ENCODE measurements around the gene PODXL2.
A peak's percentile ranks its signal among the peaks of the same experiment; 100 is the strongest.

PODXL2 gene, protein sequence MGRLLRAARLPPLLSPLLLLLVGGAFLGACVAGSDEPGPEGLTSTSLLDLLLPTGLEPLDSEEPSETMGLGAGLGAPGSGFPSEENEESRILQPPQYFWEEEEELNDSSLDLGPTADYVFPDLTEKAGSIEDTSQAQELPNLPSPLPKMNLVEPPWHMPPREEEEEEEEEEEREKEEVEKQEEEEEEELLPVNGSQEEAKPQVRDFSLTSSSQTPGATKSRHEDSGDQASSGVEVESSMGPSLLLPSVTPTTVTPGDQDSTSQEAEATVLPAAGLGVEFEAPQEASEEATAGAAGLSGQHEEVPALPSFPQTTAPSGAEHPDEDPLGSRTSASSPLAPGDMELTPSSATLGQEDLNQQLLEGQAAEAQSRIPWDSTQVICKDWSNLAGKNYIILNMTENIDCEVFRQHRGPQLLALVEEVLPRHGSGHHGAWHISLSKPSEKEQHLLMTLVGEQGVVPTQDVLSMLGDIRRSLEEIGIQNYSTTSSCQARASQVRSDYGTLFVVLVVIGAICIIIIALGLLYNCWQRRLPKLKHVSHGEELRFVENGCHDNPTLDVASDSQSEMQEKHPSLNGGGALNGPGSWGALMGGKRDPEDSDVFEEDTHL

DNA sequence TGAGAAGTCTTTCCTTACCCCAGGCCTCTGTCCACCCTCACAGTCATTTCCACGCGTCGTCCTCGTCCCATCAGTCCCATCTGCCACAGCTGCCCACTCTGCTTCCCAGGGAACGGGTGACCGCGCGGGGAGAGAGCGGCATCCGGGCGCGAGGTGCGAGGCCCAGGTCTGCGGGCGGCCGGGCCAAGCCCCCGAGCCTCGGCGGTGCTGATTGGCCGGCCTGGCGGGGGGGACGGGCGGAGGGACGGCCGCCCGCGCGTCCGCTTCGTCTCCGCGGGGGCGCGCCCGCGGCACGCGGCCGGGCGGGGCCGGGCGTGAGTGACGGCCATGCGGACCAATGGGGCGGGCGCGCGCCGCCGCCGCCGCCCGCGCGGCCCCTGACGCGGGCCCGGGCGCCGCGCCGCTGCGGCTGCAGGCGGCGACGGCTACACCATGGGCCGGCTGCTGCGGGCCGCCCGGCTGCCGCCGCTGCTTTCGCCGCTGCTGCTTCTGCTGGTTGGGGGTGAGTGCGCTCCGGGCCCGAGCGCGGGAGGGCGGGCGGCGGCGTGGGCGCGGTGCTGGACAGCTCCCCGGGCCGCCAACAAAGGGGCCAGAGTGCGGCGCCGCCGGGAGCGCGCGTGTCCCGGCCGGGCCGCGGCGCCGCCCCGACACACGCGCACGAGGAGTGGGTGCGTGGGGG, at the start of gene PODXL2:
Gene PODXL2, plus strand, starts transcription at position 398 of the 679 bp plus-strand sequence. Its CDS starts 35 bp downstream, at position 433.
- TF ChIP-seq JUND (IDR thresholded peaks at IDR 0.05; ENCODE audit: low read depth), result no peak

GRCh38 chr3:127580327-127581060, 48.5 kb upstream of the PODXL2 start:
- no peak for TF ChIP-seq JUND (IDR thresholded peaks at IDR 0.05; ENCODE audit: low read depth)
- in situ Hi-C loops (cut with HindIII; ENCODE audit: low pct_unique_long_range_greater_than_20kb, low sequenced_read_pairs), result no loop called here

More for the DNA sequence above, at the start of gene PODXL2:
- peak; percentile 84 for DNase-seq (ENCODE audit: low read depth in 1 of 2, low spot score in 1 of 2)
- in situ Hi-C loops (cut with HindIII; ENCODE audit: low pct_unique_long_range_greater_than_20kb, low sequenced_read_pairs), result no loop called here

GRCh38 chr3:127584734-127585133, 44.3 kb upstream of the PODXL2 start:
- no peak for DNase-seq (ENCODE audit: low read depth in 1 of 2, low spot score in 1 of 2)
- TF ChIP-seq JUND (IDR thresholded peaks at IDR 0.05; ENCODE audit: low read depth), result no peak
- in situ Hi-C loops (cut with HindIII; ENCODE audit: low pct_unique_long_range_greater_than_20kb, low sequenced_read_pairs), result no loop called here

More at GRCh38 chr3:127580327-127581060, 48.5 kb upstream of the PODXL2 start:
- no peak for DNase-seq (ENCODE audit: low read depth in 1 of 2, low spot score in 1 of 2)

DNA sequence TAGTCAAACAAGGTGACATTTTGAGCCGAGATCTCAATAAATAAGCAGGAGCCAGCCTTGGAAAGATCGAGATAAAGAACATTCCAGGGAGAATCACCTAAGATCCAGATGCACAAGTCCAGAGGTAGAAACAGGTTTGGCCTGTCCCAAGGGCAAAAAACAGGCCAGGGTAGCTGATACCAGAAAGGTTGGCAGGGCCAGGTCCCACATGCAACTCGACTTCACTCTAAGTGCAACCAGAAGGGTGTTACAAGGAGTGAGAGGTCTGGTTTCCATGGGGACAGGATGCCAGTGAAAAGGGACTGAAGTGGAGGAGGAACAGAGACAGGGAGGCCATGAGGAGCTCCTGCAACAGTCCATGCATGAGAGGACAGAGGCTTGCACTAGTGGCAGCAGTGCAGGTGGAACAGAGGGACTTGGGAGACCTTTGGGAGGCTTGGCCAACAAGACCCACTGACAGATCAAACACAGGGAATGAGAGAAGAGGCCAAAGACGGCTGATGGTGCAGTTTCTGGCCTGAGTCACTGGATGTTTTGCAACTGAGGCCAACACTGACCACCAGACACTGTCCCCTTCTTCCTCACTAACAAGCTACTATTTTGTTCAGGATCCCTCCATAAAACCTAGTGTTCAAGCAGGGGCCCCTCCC, 43.7 kb upstream of the PODXL2 start:
- DNase-seq (ENCODE audit: low read depth in 1 of 2, low spot score in 1 of 2), result no peak
- no peak for TF ChIP-seq JUND (IDR thresholded peaks at IDR 0.05; ENCODE audit: low read depth)
- in situ Hi-C loops (cut with HindIII; ENCODE audit: low pct_unique_long_range_greater_than_20kb, low sequenced_read_pairs), result no loop called here

DNA sequence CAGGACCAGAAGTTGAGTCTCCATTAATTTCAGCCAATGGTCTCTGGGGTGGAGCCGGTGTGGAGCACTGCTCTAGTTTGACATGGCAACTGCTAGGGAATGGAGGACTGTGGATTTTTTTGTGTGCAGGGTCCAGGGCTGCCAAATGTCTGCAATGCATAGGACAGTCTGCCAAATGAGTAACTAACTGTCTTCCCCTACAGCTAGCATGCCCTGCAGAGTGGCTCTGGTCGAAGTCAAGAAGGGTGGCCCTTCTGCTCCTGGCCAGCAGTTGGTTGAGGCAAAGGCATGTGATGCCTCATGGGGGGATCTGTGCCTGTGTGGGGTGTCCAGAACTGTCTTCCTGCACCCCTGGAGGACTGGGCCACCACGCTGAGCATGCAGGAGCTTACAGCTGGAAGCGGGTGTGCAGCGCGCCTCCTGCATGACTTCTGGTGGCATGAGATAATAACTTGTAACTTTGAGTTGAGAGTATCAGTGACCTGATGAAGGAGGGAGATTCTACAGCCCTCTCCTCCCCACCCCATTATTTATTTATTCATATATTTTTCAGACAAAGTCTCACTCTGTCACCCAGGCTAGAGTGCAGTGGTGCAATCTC, 43.1 kb upstream of the PODXL2 start:
- DNase-seq (ENCODE audit: low read depth in 1 of 2, low spot score in 1 of 2), result no peak
- TF ChIP-seq JUND (IDR thresholded peaks at IDR 0.05; ENCODE audit: low read depth), result no peak
- in situ Hi-C loops (cut with HindIII; ENCODE audit: low pct_unique_long_range_greater_than_20kb, low sequenced_read_pairs), result no loop called here

- TF ChIP-seq JUND (IDR thresholded peaks at IDR 0.05; ENCODE audit: low read depth), result no peak
- no peak for DNase-seq (ENCODE audit: low read depth in 1 of 2, low spot score in 1 of 2)
- in situ Hi-C loops (cut with HindIII; ENCODE audit: low pct_unique_long_range_greater_than_20kb, low sequenced_read_pairs), result no loop called here
These were observed 41.1 kb upstream of the PODXL2 start for GRCh38 chr3:127587876-127588275.

- no peak for TF ChIP-seq JUND (IDR thresholded peaks at IDR 0.05; ENCODE audit: low read depth)
- no peak for DNase-seq (ENCODE audit: low read depth in 1 of 2, low spot score in 1 of 2)
- in situ Hi-C loops (cut with HindIII; ENCODE audit: low pct_unique_long_range_greater_than_20kb, low sequenced_read_pairs), result no loop called here
These were observed 40.0 kb upstream of the PODXL2 start for GRCh38 chr3:127588806-127589577.

DNA sequence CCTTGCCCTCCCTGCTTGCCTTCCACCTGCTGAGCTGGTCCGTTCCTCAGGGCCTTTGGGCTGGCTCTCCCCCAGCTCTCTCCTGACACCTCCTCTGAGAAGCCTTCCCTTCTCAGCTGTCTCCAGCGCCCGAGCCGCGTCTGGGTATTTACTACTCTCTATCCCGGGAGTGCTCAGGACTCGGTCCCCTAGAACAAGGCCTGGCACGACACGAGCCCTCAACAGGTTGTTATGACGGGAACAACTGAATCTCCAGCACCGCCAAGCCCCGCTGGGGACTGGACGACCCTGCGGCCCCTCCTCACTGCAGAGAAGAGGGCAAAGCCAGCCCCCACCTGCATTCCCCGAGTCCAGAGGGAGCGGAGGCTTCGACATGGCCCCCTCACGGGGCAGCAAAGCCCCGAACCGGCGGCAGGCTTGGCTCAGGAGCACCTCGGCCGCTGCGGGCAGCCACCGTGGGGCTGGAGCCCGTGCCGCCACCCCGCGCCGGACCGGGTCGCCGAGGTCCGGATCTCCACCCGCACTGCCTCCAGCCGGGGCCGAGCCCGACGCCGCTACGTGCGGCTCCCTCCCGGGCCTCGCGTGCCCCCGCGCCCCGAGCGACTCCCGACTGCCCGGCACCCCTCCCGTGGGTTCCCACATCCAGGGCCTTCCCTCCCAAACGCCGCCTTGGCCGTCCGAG, 39.2 kb upstream of the PODXL2 start:
- in situ Hi-C loops (cut with HindIII; ENCODE audit: low pct_unique_long_range_greater_than_20kb, low sequenced_read_pairs), result no loop called here
- TF ChIP-seq JUND (IDR thresholded peaks at IDR 0.05; ENCODE audit: low read depth), result no peak
- DNase-seq (ENCODE audit: low read depth in 1 of 2, low spot score in 1 of 2), result no peak

DNA sequence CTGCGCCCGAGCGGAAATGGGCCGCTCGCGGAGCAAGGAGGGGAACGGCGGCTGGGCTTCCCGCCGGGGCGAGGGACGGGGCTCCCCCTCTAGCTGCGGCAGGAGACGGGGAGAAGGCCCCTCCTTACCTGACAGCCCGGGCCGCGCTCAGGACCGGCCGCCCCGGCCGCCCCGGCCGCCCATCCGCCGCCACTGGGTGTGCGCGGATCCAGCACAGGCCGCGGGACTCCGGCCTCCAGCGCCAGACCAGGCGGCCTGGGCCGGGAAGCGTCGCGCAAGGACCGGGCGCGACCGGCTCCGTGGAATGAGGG, 38.7 kb upstream of the PODXL2 start:
- in situ Hi-C loops (cut with HindIII; ENCODE audit: low pct_unique_long_range_greater_than_20kb, low sequenced_read_pairs), result no loop called here
- no peak for TF ChIP-seq JUND (IDR thresholded peaks at IDR 0.05; ENCODE audit: low read depth)
- no peak for DNase-seq (ENCODE audit: low read depth in 1 of 2, low spot score in 1 of 2)

- in situ Hi-C loops (cut with HindIII; ENCODE audit: low pct_unique_long_range_greater_than_20kb, low sequenced_read_pairs), result no loop called here
- no peak for TF ChIP-seq JUND (IDR thresholded peaks at IDR 0.05; ENCODE audit: low read depth)
- peak; percentile 97 to 98 for DNase-seq (ENCODE audit: low read depth in 1 of 2, low spot score in 1 of 2)
These were observed 38.2 kb upstream of the PODXL2 start, which contains the start of gene TPRA1 for GRCh38 chr3:127590593-127591465. Gene TPRA1, minus strand, starts transcription at chr3:127590733. Its CDS starts 10,587 bp downstream, at chr3:127580146.

All from T47D (cell line).